ENCODE measurements around the gene CNBD2.
"Not testable (repeated sequence)": the region's sequence is repeated elsewhere in the genome, so short reads cannot be mapped to it uniquely, and the experiment has no call there.

CNBD2 gene

GRCh38 chr20:36028106-36028808 lies 59.9 kb downstream of the CNBD2 start:
- no peak for DNase-seq

DNA sequence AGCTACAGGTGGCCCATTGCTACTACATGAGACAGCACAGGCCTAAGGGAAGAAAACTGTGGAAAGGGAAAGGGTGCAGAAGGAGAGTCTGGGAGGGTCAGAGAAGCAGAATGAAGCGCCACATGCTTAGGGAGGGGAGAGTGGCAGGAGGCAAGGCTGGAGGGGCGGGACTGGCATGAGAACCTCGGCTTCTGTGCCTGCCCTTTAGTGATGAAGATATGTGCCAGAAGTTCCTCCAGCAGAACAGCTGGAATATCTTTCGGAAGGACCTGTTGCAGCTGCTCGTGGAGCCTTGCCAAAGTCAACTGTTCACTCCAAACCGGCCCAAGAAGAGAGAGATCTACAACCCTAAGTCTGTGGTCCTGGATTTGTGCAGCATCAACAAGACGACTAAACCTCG lies 61.8 kb downstream of the CNBD2 start:
- DNase-seq: no peak

- DNase-seq: no peak
These were observed 63.4 kb downstream of the CNBD2 start for GRCh38 chr20:36031806-36032205.

DNA sequence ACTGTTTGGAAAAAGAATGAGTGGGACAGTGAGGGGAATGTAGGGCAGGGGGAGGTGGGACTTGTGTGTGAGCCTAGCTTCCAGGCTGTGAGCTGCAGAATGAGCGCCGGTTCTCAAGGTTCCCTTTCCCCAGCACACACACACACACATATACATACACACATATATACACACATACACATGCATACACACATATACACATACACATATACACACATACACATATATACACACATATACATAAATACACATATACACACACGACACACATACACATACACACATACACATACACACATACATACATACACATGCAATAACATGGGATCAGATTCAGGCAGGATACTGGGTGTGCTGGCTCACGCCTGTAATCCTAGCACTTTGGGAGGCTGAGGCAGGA lies 66.5 kb downstream of the CNBD2 start:
- no peak for DNase-seq

DNA sequence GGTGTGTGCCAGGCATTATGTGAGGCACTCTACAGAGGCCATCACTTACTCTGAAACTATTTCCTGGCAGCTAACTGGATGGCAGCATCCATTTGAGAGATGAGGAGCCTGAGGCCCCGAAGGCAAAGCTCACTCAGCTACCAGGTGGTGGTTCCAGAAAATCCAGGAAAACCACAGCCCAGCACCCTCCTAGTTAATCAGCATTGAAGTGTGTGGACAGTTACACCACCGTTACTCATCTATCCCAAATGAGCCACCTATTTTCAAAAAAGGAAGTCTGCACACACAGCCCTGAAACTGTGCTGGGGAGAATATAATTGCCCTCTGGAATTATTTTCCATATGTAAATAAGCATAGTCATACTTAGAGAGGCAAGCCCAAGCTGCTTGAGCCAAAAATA lies 67.4 kb downstream of the CNBD2 start:
- no peak for DNase-seq

- no peak for DNase-seq
These were observed 68.3 kb downstream of the CNBD2 start for GRCh38 chr20:36036688-36037087.

DNA sequence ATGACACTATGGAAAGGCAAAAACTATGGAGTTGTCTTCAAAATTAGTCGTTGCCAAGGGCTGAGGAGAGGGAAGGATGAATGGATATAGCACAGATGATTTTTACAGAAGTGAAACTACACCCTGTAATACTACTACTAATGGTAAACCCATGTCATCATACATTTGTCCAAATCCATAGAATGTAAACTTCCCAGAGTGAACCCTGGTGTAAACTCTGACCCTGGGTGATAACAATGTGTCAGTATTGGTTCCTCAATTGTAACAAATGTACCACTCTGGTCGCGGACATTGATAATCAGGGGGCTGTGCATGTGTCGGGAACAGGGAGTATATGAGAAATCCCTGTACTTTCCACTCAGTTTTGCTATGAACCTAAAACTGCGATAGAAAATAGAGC lies 72.2 kb downstream of the CNBD2 start:
- DNase-seq: no peak

GRCh38 chr20:36043441-36043840 lies 75.1 kb downstream of the CNBD2 start:
- no peak for DNase-seq

DNA sequence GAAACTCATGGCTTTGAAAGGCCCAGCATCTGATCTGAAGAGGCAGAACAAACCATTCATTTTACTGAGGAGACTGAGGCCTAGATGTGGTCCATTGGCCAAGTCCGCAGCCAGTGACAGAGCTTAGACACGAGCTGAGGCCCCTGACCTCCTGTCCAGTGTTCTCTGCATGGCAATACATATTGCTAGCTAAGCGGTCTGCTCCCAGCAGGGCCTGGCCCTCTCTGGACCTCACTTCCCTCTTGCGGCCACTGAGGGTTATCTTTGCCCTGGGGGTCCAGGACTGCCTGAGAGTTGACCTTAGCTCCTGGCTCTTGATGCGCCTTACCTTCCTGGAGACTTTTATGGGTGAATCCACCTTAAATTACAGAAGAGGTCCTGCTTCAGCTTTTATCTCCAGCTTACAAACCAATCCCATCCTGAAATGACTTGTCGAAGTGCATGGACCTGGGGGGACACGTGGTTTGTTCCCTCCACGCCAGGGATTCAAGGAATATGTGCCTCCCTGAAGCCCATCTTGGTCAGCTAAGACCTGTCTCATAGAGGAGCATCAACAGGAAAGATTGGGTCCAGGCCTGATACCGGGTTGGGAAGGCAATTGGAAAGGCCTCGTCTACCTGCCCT lies 75.6 kb downstream of the CNBD2 start:
- no peak for DNase-seq

DNA sequence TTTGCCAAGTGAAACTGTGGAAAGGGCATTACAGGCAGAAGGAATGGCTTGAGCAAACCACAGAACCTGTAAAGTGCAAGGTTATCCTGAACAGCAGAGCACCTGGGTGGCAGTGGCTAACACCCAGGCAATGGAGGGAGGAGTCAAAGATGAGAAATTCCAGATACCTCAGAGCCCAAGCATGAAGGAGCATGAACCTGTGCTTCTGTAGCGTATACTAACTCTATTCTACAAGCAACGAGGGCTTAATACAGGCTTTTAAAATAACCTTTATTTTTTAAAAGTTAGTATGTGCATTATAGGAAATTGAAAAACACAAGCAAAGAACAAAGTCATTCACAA lies 77.0 kb downstream of the CNBD2 start:
- no peak for DNase-seq

DNA sequence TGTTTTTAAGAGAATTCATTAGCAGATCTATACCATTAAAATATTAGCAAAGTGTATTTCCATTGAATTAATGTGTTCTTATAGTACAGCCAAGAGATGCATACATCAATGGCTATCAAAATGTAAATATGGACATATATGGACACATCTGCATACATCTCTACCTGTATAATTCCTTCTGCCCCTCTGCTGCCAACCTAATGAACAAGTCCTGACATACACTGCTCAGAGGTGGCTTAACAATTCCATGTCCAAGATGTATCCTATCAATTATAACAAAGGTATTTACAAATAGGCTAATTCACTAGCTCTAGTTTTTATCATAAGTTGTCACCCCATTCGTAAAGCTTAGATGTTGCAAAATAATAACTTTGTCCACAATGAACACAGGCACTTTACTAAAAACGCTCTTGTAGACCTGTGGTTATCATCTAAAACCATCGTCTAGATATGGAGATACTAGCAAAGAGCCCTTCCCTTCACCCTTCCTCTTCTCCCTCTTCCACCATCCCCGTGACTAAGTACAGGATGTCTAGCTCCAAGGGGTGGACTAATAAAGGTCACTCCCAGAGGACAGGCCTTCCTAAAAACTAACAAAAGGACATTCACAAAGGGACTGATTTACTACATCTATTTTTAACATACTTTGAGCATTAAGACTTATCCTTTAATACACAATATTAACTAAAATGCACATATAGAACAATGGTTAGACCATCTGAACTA lies 77.8 kb downstream of the CNBD2 start:
- DNase-seq: not testable (repeated sequence)

DNA sequence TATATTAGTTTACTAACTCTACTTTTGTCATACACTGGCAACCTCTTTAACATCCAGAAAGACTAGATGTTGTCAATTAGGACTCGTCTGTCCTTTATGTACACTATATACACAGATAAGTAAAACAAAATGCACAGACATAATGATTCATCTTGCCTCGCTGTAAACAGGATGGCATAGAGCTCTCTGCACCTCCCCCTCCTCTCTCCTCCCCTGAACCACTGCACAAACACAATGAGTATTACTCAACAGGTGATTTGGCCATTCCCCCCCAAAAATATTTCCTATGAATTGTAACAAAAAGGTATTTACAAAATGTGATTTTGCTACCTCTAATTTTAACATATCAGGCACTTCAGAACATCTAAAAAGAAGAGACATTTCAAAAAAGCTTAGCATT lies 81.0 kb downstream of the CNBD2 start:
- not testable (repeated sequence) for DNase-seq

DNA sequence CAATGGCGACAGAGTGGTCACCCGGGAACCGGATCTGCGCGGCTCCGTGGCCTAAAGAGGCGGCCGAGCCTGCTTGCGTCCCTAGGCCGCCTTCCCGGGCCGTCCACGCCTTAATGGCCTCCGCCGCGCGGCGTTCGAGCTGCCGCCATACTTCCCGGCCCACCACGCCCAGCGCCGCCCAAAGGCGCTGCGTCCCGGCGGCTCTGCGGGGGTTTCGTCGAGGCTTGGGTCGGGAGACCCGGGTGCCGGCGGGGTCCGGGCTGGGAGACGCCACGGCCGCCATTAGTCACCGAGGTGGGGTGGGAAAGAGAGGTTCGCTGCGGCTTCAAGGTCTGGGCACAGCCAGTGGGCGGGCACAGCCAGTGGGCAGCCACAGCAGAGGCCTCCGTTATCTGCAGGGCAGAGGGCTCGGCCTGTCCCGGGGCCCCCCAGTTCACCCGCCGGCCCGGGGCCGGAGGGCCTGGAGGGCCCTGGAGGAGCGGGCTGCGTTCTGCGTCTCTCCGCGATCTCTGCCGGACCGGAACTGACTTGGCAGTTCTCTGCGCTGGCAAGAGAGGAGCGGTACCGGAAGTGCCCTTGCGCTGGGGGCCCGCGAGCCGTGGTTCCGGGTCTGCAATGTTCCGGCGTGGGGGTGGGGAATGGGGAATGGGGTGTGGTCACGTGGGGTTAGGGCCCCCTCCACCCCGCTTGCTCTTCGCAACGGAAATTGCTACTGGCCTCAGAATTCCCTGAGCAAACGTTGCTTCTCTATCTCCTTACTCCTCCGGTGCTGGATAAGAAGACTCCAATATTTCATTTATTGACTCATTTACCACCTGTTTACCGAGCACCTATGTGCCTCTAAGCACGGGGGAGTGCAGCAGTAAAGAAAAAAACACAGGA lies 82.3 kb downstream of the CNBD2 start:
- peak; percentile 91 for DNase-seq

DNA sequence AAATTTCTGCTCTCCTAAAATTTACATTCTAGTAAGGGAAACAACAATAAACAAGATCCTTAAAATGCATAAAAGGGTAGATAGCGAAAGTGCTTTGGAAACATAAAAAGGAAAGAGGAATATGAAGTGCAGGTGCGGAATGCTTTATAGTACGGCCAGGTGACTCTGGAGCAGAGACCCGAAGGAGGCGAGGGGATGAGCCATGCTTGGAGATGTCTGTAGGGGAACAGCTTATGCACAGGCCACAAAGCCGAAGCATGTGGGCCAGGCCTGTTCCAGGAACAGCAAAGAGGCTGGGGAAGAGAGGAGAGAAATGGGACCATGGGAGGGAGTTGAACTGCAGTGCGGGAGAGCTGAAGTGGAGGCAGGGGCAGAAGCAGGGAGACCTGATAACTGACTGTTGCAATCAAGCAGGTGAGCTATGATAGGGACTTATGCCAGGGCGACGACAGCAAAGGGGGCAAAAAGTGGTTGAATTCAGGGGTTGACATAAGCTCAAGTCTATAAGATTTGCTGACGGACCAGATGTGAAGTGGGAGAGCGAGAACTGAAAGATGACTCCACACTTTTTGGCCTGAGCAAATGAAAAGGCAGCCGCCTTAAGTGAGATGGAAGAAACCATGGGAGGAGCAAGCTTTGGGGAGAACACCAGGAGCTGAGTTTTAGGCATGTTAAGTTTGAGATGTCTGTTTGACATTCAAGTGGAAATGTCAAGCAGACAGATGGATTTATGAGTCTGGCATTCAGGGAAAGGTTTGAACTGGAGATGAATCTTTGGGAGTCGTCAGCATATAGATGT lies 83.1 kb downstream of the CNBD2 start:
- no peak for DNase-seq

- no peak for DNase-seq
These were observed 83.7 kb downstream of the CNBD2 start for GRCh38 chr20:36052117-36052513.

GRCh38 chr20:36053863-36054518 lies 85.6 kb downstream of the CNBD2 start:
- DNase-seq: not testable (repeated sequence)

GRCh38 chr20:36055145-36055544 lies 86.8 kb downstream of the CNBD2 start:
- no peak for DNase-seq

DNA sequence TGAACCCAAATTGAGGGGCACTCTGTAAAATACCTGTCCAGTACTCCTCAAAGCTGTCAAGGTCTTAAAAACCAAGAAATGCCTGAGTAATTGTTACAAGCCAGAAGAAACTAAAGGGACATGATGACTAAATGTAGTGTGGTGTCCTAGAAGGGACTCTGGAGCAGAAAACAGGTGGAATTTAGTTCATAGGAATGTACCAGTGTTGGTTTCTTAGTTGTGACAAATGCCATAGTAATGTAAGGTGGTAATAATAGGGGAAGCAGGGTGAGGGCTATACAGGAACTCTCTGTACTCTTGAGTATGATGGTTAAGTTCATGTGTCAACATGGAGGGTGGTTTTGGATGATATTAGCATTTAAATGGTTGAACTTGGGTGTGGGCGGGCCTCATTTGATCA lies 92.3 kb downstream of the CNBD2 start:
- DNase-seq: no peak

DNA sequence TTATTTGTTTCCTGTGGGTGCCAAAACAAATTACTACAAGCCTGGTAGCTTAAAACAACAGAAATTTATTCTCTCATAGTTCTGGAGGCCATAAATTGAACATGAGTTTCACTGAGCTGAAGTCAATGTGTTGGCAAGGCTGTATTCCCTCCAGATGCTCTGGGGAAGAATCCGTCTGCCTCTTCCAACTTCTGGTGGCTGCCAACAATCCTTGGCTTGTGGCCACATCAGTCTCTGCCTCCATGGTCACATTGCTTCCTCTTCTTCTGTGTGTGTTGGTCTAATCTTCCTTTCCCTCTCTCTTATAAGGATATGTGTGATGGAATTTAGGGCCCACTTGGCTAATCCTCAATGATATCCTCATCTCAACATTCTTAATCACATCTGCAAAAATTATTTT lies 93.4 kb downstream of the CNBD2 start:
- DNase-seq: no peak

GRCh38 chr20:36062799-36063198 lies 94.4 kb downstream of the CNBD2 start:
- DNase-seq: no peak

DNA sequence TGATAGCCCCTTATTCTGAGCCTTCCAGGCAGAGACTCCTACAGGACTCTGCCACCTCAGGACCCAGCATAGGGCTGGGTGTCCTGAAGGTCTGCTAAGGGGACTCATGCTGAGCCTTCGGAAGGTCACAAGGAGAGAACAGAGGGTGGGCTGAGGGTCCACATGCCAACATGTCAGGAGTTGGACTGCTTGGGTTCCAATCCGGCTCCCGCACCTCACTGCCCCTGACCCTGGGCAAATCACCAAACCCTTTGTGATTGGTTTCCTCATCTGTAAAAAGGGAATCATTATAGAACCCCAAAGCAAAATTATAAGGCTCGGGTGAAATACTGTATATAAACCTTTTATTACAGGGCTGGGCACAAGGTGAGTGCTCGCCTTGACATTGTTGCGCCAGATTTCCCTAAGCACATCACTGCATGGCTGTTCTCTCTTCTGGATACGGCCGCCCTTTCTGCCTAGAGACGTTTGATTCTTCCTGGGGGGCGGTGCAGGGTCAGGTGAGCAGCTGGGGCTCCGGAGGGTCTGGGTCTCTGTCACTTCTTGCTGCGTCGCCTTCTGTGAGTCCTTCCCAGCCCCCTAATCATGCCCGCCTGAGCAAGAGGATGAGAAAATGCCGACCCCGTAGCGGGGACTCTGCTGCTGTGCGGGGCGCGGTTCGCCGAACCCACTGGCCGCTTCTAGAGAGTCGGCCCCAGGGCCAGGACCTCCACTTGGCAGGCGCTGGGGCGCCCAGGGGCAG lies 95.7 kb downstream of the CNBD2 start:
- DNase-seq: no peak

Data from activated CD4-positive, alpha-beta T cell treated with anti-CD3 and anti-CD28 coated beads for 4 hours (primary cell).